DMS 273 treated with DMSO at 0.1 percent for 48 hours (cell line): ENCODE results near the gene MPO.

Experiments
- DNase-seq: peaks from one replicate; lab custom pipeline; 2025; lab: John Stamatoyannopoulos, UW

The MPO gene

DNA sequence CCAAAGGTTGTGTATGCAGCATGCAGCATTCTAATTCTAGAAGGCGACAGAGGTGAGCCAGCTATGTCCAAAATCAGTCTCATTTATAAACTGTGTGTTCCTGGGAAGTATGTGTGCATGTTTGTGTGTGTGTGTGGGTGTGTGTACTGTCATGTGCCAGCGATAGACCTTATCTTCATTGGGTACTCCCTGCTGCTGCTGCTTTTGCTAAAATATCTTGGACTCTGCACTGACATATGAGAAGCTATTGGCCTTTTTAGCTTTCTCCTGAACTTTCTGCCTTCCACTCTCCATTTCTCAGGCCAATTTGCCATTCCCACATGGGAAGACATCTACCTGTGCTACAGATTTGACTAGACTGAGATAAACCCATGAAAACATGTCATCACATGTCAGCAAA lies 44.3 kb downstream of the MPO start:
- no peak for DNase-seq

GRCh38 chr17:58235821-58236220 lies 44.9 kb downstream of the MPO start:
- no peak for DNase-seq

GRCh38 chr17:58234512-58234911 lies 46.2 kb downstream of the MPO start:
- DNase-seq, result no peak

DNA sequence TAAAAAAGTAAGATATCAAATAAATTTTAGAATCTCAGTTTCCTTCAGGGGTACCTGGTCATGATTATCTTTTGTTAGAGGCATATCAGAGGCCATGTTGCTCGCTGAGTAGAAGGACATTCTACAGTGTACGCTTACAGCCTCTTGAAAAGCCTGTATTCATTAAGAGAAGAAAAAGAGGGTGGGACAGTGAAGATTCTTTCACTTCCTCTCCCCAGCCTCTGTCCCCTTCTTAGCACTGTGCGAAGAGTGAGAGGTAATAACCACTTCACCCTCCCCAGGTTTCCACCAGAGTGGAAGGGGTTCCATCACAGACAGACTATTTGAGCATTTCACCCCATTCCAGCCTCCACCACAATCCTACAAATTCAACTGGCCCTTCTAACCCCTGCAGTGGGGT lies 47.2 kb downstream of the MPO start:
- no peak for DNase-seq

GRCh38 chr17:58232707-58233156 lies 48.0 kb downstream of the MPO start:
- no peak for DNase-seq

DNA sequence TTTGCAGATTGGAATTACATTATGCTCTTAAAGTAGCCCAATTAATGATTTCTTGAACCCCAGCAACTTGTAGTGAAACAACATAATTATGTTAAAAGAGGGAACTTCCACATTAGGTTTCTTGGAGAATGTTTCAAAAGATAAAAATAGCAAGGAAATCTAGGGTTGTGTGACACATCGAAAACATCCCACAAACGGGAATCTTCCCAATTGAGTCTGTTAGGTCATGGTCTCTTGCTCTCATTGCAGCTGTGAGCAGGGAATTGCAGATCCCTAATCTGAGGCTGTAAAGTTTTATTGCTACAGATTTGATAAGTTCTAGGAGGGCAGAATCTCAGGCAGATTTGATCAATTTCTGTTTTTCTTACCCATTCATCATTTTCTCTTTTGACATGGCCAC lies 49.1 kb downstream of the MPO start:
- no peak for DNase-seq

- DNase-seq, result no peak
Measured at GRCh38 chr17:58229881-58230280, 50.9 kb downstream of the MPO start.

DNA sequence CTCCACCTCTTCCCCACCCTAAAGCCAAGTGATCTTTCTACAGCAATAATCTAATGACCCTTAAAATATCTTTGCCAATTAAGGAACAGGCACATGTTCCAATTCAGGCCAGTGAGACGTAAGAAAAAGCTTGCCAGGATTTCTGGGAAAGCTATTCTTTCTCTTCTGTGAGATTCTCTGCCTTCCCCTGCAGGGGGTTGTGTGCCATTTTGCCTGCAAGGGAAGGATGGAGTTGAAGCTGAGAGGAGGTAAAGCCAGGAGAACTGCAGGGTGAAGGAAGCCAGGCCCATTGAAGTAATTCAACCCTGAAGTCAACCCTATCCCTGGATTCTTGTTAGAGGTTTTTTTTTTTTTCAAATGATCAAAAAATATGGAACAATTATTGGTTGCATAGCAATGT lies 51.4 kb downstream of the MPO start:
- no peak for DNase-seq

DNA sequence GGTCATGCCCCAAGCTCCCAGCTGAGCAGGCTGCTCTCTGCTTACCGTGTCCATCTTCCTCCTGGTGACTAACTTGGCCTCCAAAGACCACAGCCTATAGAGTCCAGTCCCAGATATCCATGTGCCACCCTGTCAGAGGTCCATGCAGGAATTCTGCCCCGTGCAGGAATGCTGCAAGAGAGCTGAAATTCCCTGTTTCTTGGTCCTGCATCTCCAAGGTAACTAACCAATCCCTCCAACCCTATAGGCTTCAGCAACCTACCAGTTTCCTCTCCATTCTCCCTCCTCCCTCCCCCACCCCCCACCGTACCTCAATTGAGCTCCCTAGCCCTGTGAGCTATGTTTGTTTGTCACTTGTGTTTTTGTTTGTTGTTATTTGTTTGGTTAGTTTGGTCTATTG lies 52.1 kb downstream of the MPO start:
- no peak for DNase-seq

GRCh38 chr17:58227733-58228132 lies 53.0 kb downstream of the MPO start:
- DNase-seq, result no peak

- no peak for DNase-seq
Measured at GRCh38 chr17:58224315-58224714, 56.4 kb downstream of the MPO start.
